Measurements from ENCODE around the gene LCP2.

Gene LCP2

DNA sequence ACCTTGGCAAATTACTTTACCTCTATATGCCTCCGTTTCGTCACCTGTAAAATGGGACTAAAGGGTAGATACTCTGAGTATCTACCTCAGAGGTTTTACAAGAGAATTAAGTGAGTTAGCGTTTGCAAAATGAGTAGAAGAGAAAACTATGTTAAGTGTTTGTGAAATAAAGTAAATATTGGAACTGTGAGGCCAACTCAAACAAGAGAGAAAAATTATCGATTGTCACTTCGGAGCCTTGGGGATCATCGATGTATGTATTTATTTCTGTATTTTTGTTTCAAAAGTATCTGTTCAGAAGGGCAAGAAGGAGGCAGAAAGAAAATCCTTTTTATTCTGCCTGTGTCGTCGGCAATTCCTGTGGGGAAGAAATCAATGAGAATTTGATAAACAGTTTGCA lies 90.6 kb downstream of the LCP2 start:
- Mint-ChIP-seq H3K27me3 (ENCODE audit: low read depth) (peaks cover 14% of the 10 kb centered on the region), H3K36me3 (ENCODE audit: low read depth) (no peaks in the 10 kb centered on the region), H3K9me3 (peaks cover 3% of the 10 kb centered on the region), H3K27ac (no peak overlapping the region), H3K4me1 (no peaks in the 10 kb centered on the region), H3K4me3 (no peak overlapping the region)
- TF ChIP-seq, protein P1, sequence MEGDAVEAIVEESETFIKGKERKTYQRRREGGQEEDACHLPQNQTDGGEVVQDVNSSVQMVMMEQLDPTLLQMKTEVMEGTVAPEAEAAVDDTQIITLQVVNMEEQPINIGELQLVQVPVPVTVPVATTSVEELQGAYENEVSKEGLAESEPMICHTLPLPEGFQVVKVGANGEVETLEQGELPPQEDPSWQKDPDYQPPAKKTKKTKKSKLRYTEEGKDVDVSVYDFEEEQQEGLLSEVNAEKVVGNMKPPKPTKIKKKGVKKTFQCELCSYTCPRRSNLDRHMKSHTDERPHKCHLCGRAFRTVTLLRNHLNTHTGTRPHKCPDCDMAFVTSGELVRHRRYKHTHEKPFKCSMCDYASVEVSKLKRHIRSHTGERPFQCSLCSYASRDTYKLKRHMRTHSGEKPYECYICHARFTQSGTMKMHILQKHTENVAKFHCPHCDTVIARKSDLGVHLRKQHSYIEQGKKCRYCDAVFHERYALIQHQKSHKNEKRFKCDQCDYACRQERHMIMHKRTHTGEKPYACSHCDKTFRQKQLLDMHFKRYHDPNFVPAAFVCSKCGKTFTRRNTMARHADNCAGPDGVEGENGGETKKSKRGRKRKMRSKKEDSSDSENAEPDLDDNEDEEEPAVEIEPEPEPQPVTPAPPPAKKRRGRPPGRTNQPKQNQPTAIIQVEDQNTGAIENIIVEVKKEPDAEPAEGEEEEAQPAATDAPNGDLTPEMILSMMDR (IDR thresholded peaks at IDR 0.05; ENCODE audit: unreplicated experiment in 3 of 3) = no peak

DNA sequence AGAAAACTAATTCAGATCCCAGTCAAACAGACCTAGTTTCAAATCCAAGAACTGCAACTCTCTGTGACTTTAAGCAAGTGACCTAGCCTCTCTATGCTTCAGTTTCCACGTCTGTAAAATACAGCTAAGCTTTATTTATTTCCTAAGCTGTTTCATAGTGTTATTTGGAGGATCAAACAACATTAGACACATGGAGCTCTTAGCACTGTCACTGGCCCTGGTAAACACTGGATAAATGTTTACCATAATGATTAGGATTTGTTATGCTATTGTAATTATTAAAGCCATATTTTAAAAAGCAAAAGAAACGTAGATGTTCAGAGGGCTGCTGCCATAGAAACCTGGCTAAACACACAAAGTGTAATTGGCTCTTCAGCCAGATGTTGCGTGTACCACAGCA lies 91.4 kb downstream of the LCP2 start:
- Mint-ChIP-seq H3K4me1 (no peaks in the 10 kb centered on the region), H3K36me3 (ENCODE audit: low read depth) (no peaks in the 10 kb centered on the region), H3K4me3 (no peak overlapping the region)

DNA sequence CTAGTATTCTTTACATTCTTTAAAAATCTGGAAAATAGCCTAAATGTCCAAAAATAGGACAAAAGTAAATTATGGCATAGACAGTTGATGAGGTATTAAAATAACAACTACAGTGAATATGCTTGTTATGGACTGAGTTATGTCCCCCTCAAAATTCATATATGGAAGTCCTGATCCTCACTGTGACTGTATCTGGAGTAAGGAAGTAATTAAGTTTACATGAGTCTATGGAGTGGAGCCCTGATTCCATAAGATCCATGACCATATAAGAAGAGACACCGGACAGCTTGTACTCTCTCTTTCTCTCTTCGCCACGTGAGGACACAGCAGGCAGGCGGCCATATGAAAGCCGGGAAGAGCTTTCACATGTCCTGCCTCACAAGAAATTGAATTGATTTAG lies 93.4 kb downstream of the LCP2 start:
- TF ChIP-seq, protein P1 (IDR thresholded peaks at IDR 0.05; ENCODE audit: unreplicated experiment in 3 of 3) = no peak
- peaks cover 21% of the 10 kb centered on the region for H3K27me3 Mint-ChIP-seq (ENCODE audit: low read depth)
- no peaks in the 10 kb centered on the region for H3K9me3 Mint-ChIP-seq
- no peak overlapping the region for H3K4me3 Mint-ChIP-seq
- no peaks in the 10 kb centered on the region for H3K4me1 Mint-ChIP-seq
- H3K27ac Mint-ChIP-seq = no peak overlapping the region
- no peaks in the 10 kb centered on the region for H3K36me3 Mint-ChIP-seq (ENCODE audit: low read depth)

More for the DNA sequence above, 91.4 kb downstream of the LCP2 start:
- Mint-ChIP-seq H3K27me3 (ENCODE audit: low read depth) (peaks cover 14% of the 10 kb centered on the region), H3K9me3 (peaks cover 3% of the 10 kb centered on the region), H3K27ac (no peak overlapping the region)
- TF ChIP-seq, protein P1 (IDR thresholded peaks at IDR 0.05; ENCODE audit: unreplicated experiment in 3 of 3) = no peak

DNA sequence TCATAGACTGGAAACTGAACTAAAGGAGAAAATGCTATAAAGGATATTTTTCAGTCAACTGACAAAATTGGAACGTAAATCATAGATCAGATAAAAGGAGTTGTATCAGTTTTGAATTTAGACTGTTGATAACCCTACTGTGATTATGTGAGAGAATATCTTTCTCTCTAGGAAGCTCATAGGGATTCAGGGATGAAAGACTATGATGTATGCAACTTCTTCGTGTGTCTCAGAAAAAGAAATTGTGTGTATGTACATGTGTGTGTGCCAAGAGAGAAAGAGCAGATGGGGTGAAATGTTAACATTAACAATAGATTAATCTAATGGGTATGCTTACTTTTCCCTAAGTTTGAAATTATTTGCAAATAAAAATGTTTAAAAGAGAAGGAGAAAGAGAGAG lies 95.5 kb downstream of the LCP2 start:
- Mint-ChIP-seq H3K36me3 (ENCODE audit: low read depth) (no peaks in the 10 kb centered on the region), H3K4me1 (no peaks in the 10 kb centered on the region), H3K27ac (no peak overlapping the region), H3K9me3 (no peaks in the 10 kb centered on the region), H3K27me3 (ENCODE audit: low read depth) (peaks cover 21% of the 10 kb centered on the region), H3K4me3 (no peak overlapping the region)
- TF ChIP-seq, protein P1 (IDR thresholded peaks at IDR 0.05; ENCODE audit: unreplicated experiment in 3 of 3) = no peak

DNA sequence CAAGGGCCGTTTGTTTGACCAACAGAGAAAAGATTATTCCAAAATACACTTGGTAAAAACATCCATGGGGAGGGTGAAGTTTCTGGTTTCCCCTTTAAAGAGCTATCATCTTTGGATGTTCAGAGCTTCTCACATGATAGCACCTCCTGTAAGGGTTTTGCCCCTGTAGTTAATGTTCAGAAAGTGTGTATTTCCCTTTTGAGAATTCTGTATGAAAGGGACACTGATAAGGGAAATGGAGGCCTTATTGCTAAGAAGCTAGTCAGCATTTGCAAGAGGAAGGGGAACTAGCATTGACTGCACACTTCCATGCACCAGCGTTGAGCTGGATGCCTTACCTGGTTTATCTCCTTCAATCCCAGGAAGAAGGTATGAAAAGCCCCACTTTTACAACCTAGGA lies 96.3 kb downstream of the LCP2 start:
- TF ChIP-seq, protein P1 (IDR thresholded peaks at IDR 0.05; ENCODE audit: unreplicated experiment in 3 of 3) = no peak
- Mint-ChIP-seq H3K9me3 (no peaks in the 10 kb centered on the region), H3K27ac (no peak overlapping the region), H3K36me3 (ENCODE audit: low read depth) (no peaks in the 10 kb centered on the region), H3K4me3 (no peak overlapping the region), H3K27me3 (ENCODE audit: low read depth) (peaks cover 25% of the 10 kb centered on the region), H3K4me1 (no peaks in the 10 kb centered on the region)

DNA sequence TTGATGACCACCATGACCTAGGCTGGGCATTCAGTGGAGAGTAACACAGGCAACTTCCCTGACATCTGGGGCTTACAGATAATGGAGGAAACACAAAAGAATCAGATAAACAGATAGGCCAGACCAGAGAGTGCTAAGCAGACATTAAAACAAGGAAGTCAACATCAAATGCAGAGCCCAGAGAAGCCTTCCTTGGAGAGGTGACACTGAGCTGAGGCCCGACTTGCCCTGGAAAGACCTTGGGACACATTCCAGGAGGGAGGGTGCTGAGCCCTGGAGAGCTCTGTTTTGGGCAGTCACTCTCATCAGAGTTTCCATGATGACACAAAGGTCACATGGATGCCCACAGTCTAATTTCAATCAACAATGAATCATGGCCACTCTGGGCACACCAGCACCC lies 96.7 kb downstream of the LCP2 start:
- Mint-ChIP-seq H3K9me3 (no peaks in the 10 kb centered on the region), H3K36me3 (ENCODE audit: low read depth) (no peaks in the 10 kb centered on the region), H3K27me3 (ENCODE audit: low read depth) (peaks cover 25% of the 10 kb centered on the region), H3K27ac (no peak overlapping the region), H3K4me1 (no peaks in the 10 kb centered on the region), H3K4me3 (no peak overlapping the region)
- TF ChIP-seq, protein P1 (IDR thresholded peaks at IDR 0.05; ENCODE audit: unreplicated experiment in 3 of 3) = no peak
